Activated CD8-positive, alpha-beta T cell treated with anti-CD3 and anti-CD28 coated beads for 36 hours (primary cell): ENCODE results near the gene NTNG1. TPM values are rescaled to one million over a fixed set of nuclear protein-coding genes. Genes with fewer than 3 reads are reported as not detected.

Experiments used
- ATAC-seq: fragments of 200-7000 bp; cut with Tn5 transposase; one replicate; pipeline ENCODE4 v1.10.0; 2021; ENCODE audit warnings: mild to moderate bottlenecking, moderate library complexity
- CTCF ChIA-PET: fragments of 350-600 bp; sonication (Branson Sonifier 250); formaldehyde crosslinking; loops from one replicate; lab custom pipeline; 2021; ENCODE audit warnings: antibody characterized with exemption; lab: Charles Lee
- POLR2A ChIA-PET: fragments of 350-600 bp; sonication (Branson Sonifier 250); formaldehyde crosslinking; loops from one replicate; lab custom pipeline; 2021; ENCODE audit warnings: antibody characterized with exemption; lab: Charles Lee
- DNase-seq: peaks from one replicate; pipeline ENCODE4 v3.0.0-alpha.2; 2020
- H3K27ac Mint-ChIP-seq: one replicate; pipeline ENCODE4 v1.8.0; 2021; ENCODE audit warnings: mild to moderate bottlenecking, mixed read lengths
- H3K27me3 Mint-ChIP-seq: one replicate; pipeline ENCODE4 v1.8.0; 2021; ENCODE audit warnings: mixed read lengths
- H3K36me3 Mint-ChIP-seq: one replicate; pipeline ENCODE4 v1.8.0; 2021; ENCODE audit warnings: low read depth, mixed read lengths
- H3K4me1 Mint-ChIP-seq: one replicate; pipeline ENCODE4 v1.8.0; 2021; ENCODE audit warnings: low read depth, mixed read lengths
- H3K4me3 Mint-ChIP-seq: one replicate; pipeline ENCODE4 v1.8.0; 2021; ENCODE audit warnings: mild to moderate bottlenecking, moderate library complexity, mixed read lengths
- H3K9me3 Mint-ChIP-seq: one replicate; pipeline ENCODE4 v1.8.0; 2021; ENCODE audit warnings: mixed read lengths
- CTCF ChIP-seq: fragments of 200-600 bp; IDR thresholded peaks from one replicate; pipeline ENCODE4 v1.8.0; 2022; ENCODE audit warnings: antibody characterized with exemption, mild to moderate bottlenecking
- intact Hi-C: fragments of 100-400 bp; cut with micrococcal nuclease; formaldehyde crosslinking; loops from one replicate; pipeline ENCODE4 v1.10.0; 2022
- total RNA-seq, 2 experiments: library from RNA; stranded (reverse); gene quantifications; one replicate each; pipeline ENCODE4 v1.2.3, GENCODE V29; 2021

The NTNG1 gene
- total RNA-seq, 2 experiments from 2014 or later: 0.96 to 1.0 TPM

- intact Hi-C loops: no loop called here
- peaks cover 7% of the 10 kb centered on the region for H3K4me1 Mint-ChIP-seq
- no peaks in the 10 kb centered on the region for H3K36me3 Mint-ChIP-seq
- POLR2A ChIA-PET: no interaction called here
- no peaks in the 10 kb centered on the region for H3K9me3 Mint-ChIP-seq
- H3K27me3 Mint-ChIP-seq: no peaks in the 10 kb centered on the region
- no peak for TF ChIP-seq CTCF
- no peak for ATAC-seq
- H3K27ac Mint-ChIP-seq: no peak overlapping the region
- no peak for DNase-seq
- no peak overlapping the region for H3K4me3 Mint-ChIP-seq
- CTCF ChIA-PET: no interaction called here
Measured at GRCh38 chr1:107264007-107264406, 123.2 kb downstream of the NTNG1 start.

GRCh38 chr1:107264561-107264960, 123.7 kb downstream of the NTNG1 start:
- Mint-ChIP-seq H3K4me1 (peaks cover 7% of the 10 kb centered on the region), H3K27ac (no peak overlapping the region), H3K27me3 (no peaks in the 10 kb centered on the region), H3K4me3 (no peak overlapping the region), H3K9me3 (no peaks in the 10 kb centered on the region), H3K36me3 (no peaks in the 10 kb centered on the region)
- DNase-seq: no peak
- ChIA-PET CTCF (no interaction called here), POLR2A (no interaction called here)
- no peak for TF ChIP-seq CTCF
- ATAC-seq: no peak
- intact Hi-C loops: no loop called here

- no peak for TF ChIP-seq CTCF
- Mint-ChIP-seq H3K9me3 (no peaks in the 10 kb centered on the region), H3K4me1 (peaks cover 7% of the 10 kb centered on the region), H3K36me3 (no peaks in the 10 kb centered on the region), H3K4me3 (no peak overlapping the region), H3K27me3 (no peaks in the 10 kb centered on the region), H3K27ac (no peak overlapping the region)
- intact Hi-C loops: no loop called here
- POLR2A ChIA-PET: no interaction called here
- no peak for ATAC-seq
- no peak for DNase-seq
- CTCF ChIA-PET: no interaction called here
Measured at GRCh38 chr1:107267489-107267888, 126.7 kb downstream of the NTNG1 start.

GRCh38 chr1:107272321-107272720, 131.5 kb downstream of the NTNG1 start:
- Mint-ChIP-seq H3K4me3 (no peak overlapping the region), H3K27ac (no peak overlapping the region), H3K4me1 (no peaks in the 10 kb centered on the region), H3K27me3 (no peaks in the 10 kb centered on the region), H3K36me3 (no peaks in the 10 kb centered on the region), H3K9me3 (no peaks in the 10 kb centered on the region)
- ATAC-seq (no peak), DNase-seq (no peak)
- intact Hi-C loops: no loop called here
- CTCF ChIA-PET: no interaction called here
- no peak for TF ChIP-seq CTCF
- POLR2A ChIA-PET: no interaction called here

- ATAC-seq: no peak
- CTCF ChIA-PET: no interaction called here
- H3K4me1 Mint-ChIP-seq: no peaks in the 10 kb centered on the region
Measured at GRCh38 chr1:107273515-107273914, 132.7 kb downstream of the NTNG1 start.

More at GRCh38 chr1:107273515-107273914, 132.7 kb downstream of the NTNG1 start:
- no peaks in the 10 kb centered on the region for H3K27me3 Mint-ChIP-seq
- intact Hi-C loops: no loop called here
- no peak overlapping the region for H3K4me3 Mint-ChIP-seq
- POLR2A ChIA-PET: no interaction called here
- no peak for DNase-seq
- H3K27ac Mint-ChIP-seq: no peak overlapping the region
- H3K36me3 Mint-ChIP-seq: no peaks in the 10 kb centered on the region
- TF ChIP-seq CTCF: no peak
- H3K9me3 Mint-ChIP-seq: no peaks in the 10 kb centered on the region
